ENCODE measurements around the gene HEPH.

- no peak for TF ChIP-seq POLR2A (IDR thresholded peaks at IDR 0.05)
- no peak for TF ChIP-seq CTCF (IDR thresholded peaks at IDR 0.05 in 8 of 11, conservative IDR thresholded peaks at IDR 0.05 in 3 of 11)
- TF ChIP-seq POLR2AphosphoS5 (IDR thresholded peaks at IDR 0.05): no peak
Measured at GRCh38 chrX:66149519-66149918, 14.5 kb upstream of the HEPH start.

Measured in spleen (tissue), 7 donors.